GM21367 (cell line): ENCODE results near the gene BHLHE40.

Experiments used
- ATAC-seq: cut with Tn5 transposase; IDR thresholded peaks from one replicate; pipeline ENCODE4 v1.9.1; 2021; ENCODE audit not compliant: unreplicated experiment

The BHLHE40 gene

GRCh38 chr3:4982773-4983738, 3.8 kb downstream of the BHLHE40 start:
- ATAC-seq: no peak

GRCh38 chr3:4983739-4984510, 4.7 kb downstream of the BHLHE40 start:
- ATAC-seq: peak; percentile 43

GRCh38 chr3:4984511-4984864, 5.3 kb downstream of the BHLHE40 start:
- no peak for ATAC-seq

GRCh38 chr3:4985330-4986174, 6.3 kb downstream of the BHLHE40 start:
- ATAC-seq: no peak

- peak; percentile 12 for ATAC-seq
Measured at GRCh38 chr3:4986175-4986781, 7.0 kb downstream of the BHLHE40 start.

- peak; percentile 44 for ATAC-seq
Measured at GRCh38 chr3:4986782-4987537, 7.7 kb downstream of the BHLHE40 start.

GRCh38 chr3:4987538-4988296, 8.5 kb downstream of the BHLHE40 start:
- no peak for ATAC-seq

GRCh38 chr3:4988983-4989834, 10.0 kb downstream of the BHLHE40 start:
- no peak for ATAC-seq

- ATAC-seq: no peak
Measured at GRCh38 chr3:4990069-4990468, 10.8 kb downstream of the BHLHE40 start.

- ATAC-seq: no peak
Measured at GRCh38 chr3:4992118-4992517, 12.9 kb downstream of the BHLHE40 start.

GRCh38 chr3:4993276-4994143, 14.3 kb downstream of the BHLHE40 start:
- ATAC-seq: no peak

GRCh38 chr3:4994144-4994730, 15.0 kb downstream of the BHLHE40 start:
- no peak for ATAC-seq

GRCh38 chr3:4994823-4995499, 15.7 kb downstream of the BHLHE40 start:
- ATAC-seq: no peak

- no peak for ATAC-seq
Measured at GRCh38 chr3:4995500-4996053, 16.3 kb downstream of the BHLHE40 start.

GRCh38 chr3:4996223-4996765, 17.1 kb downstream of the BHLHE40 start:
- no peak for ATAC-seq

- ATAC-seq: no peak
Measured at GRCh38 chr3:4996771-4997291, 17.6 kb downstream of the BHLHE40 start.
